IPS-20b (cell line): Measurements from ENCODE around the gene ATG2B.
"Not testable (repeated sequence)": the region's sequence is repeated elsewhere in the genome, so short reads cannot be mapped to it uniquely, and the experiment has no call there.

Source experiments
- H3K27ac ChIP-seq: one replicate; pipeline ENCODE4 v1.5.1; 2013; ENCODE audit warnings: low read length
- H3K27me3 ChIP-seq: 2 replicates; pipeline ENCODE4 v1.6.1; 2013; ENCODE audit warnings: mild to moderate bottlenecking, low read length, inconsistent platforms; ENCODE audit not compliant: insufficient read depth
- H3K36me3 ChIP-seq: 2 replicates; pipeline ENCODE4 v1.6.1; 2013; ENCODE audit warnings: low read depth, mild to moderate bottlenecking, inconsistent platforms, low read length, moderate library complexity; ENCODE audit not compliant: insufficient read depth
- H3K4me1 ChIP-seq: 2 replicates; pipeline ENCODE4 v1.6.1; 2013; ENCODE audit warnings: mild to moderate bottlenecking, control low read depth, inconsistent platforms, low read length, moderate library complexity; ENCODE audit not compliant: insufficient read depth
- H3K4me3 ChIP-seq: 2 replicates; pipeline ENCODE4 v1.5.1; 2013; ENCODE audit warnings: mild to moderate bottlenecking, low read length, inconsistent platforms
- H3K9ac ChIP-seq: 2 replicates; pipeline ENCODE4 v1.6.1; 2013; ENCODE audit warnings: low read depth, mild to moderate bottlenecking, inconsistent platforms, low read length, moderate library complexity
- H3K9me3 ChIP-seq: 2 replicates; pipeline ENCODE4 v1.6.1; 2013; ENCODE audit warnings: mild to moderate bottlenecking, low read depth, low read length, inconsistent platforms; ENCODE audit not compliant: insufficient read depth

The ATG2B gene

GRCh38 chr14:96249029-96249428 is 114.1 kb downstream of the ATG2B start:
- H3K27ac ChIP-seq, result no peak overlapping the region
- H3K27me3 ChIP-seq, result no peaks in the 10 kb centered on the region; the same call in 1 of the 2 replicates
- H3K9ac ChIP-seq, result no peak overlapping the region
- no peaks in the 10 kb centered on the region for H3K36me3 ChIP-seq
- peaks cover 6% of the 10 kb centered on the region for H3K4me1 ChIP-seq
- H3K4me3 ChIP-seq, result no peak overlapping the region
- peaks cover under 1% of the 10 kb centered on the region; the same call in 1 of the 2 replicates for H3K9me3 ChIP-seq

DNA sequence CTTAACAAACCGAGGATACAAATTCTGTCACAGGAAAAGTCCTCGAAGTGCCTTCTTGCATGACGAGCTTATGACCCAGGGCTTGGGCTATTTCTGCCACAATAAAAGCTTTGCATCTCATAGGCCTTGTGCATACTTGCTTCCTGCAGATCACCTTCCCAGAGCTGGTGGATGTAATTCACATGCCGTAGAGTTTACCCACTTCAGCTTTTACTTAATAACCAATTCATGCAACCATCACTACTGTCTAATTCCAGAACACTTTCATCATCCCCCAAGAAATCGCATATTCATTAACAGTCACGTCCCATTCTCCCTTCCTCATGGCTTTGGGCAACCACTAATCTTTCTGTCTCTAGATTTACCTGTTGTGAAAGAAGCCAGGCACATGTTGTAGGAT is 116.1 kb downstream of the ATG2B start:
- H3K27me3 ChIP-seq, result no peaks in the 10 kb centered on the region
- peaks cover 6% of the 10 kb centered on the region; the same call in 1 of the 2 replicates for H3K4me1 ChIP-seq
- no peak overlapping the region for H3K27ac ChIP-seq
- H3K9me3 ChIP-seq, result peaks cover 14% of the 10 kb centered on the region
- no peak overlapping the region for H3K4me3 ChIP-seq
- H3K9ac ChIP-seq, result no peak overlapping the region
- no peaks in the 10 kb centered on the region for H3K36me3 ChIP-seq

DNA sequence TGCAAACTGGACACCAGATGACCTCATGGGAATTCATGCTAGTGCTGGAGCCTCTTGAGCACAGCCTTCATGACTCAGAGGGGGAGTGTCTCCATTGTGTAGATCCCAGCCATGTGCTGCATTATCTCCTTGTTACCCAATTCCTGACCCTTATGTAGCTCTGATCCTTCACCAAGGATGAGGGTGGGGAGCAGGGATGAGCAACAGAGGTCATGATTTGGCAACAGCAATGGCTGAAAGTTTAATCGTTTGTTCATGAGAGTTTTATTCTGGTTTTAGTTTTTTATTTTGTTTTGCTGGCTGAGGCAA is 116.6 kb downstream of the ATG2B start:
- Histone ChIP-seq H3K27me3 (no peaks in the 10 kb centered on the region), H3K9me3 (peaks cover 14% of the 10 kb centered on the region), H3K36me3 (no peaks in the 10 kb centered on the region), H3K9ac (no peak overlapping the region), H3K4me1 (peaks cover 6% of the 10 kb centered on the region; the same call in 1 of the 2 replicates), H3K27ac (no peak overlapping the region), H3K4me3 (no peak overlapping the region)

- peaks cover 6% of the 10 kb centered on the region; the same call in 1 of the 2 replicates for H3K4me1 ChIP-seq
- H3K4me3 ChIP-seq, result no peak overlapping the region
- peaks cover 14% of the 10 kb centered on the region for H3K9me3 ChIP-seq
- H3K27ac ChIP-seq, result no peak overlapping the region
- H3K27me3 ChIP-seq, result no peaks in the 10 kb centered on the region
- H3K36me3 ChIP-seq, result no peaks in the 10 kb centered on the region
- no peak overlapping the region for H3K9ac ChIP-seq
Measured at GRCh38 chr14:96245710-96246538, 117.2 kb downstream of the ATG2B start.

GRCh38 chr14:96245074-96245473 is 118.1 kb downstream of the ATG2B start:
- not testable (repeated sequence) for H3K27me3 ChIP-seq, H3K36me3 ChIP-seq, H3K27ac ChIP-seq, H3K4me3 ChIP-seq, H3K9ac ChIP-seq, H3K4me1 ChIP-seq
- H3K9me3 ChIP-seq, result peaks cover 14% of the 10 kb centered on the region

- no peaks in the 10 kb centered on the region for H3K36me3 ChIP-seq
- no peak overlapping the region for H3K4me3 ChIP-seq
- peaks cover 14% of the 10 kb centered on the region for H3K9me3 ChIP-seq
- H3K27me3 ChIP-seq, result no peaks in the 10 kb centered on the region
- H3K27ac ChIP-seq, result no peak overlapping the region
- H3K4me1 ChIP-seq, result no peaks in the 10 kb centered on the region
- H3K9ac ChIP-seq, result no peak overlapping the region
Measured at GRCh38 chr14:96243785-96244184, 119.4 kb downstream of the ATG2B start.

DNA sequence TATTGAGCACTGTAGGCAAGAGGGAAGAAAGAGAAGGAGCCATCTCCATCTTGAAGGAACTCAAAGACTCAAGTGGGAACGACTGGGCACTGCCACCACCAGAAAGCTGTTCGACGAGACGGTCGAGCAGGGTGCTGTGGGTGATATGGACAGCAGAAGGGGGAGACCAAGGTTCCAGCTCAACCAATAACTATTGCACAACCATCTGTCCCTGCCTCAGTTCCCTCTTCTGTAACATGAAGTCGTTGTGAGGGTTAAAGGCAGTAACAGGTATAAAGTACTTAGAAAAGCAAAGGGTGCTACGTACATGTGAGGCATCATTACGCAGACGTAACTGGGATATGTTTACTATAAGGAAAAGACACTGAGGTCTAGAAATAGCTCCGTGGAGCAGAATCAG is 121.0 kb downstream of the ATG2B start:
- Histone ChIP-seq H3K9me3 (peaks cover 14% of the 10 kb centered on the region), H3K27ac (no peak overlapping the region), H3K36me3 (no peaks in the 10 kb centered on the region), H3K4me3 (no peak overlapping the region), H3K9ac (no peak overlapping the region), H3K27me3 (no peaks in the 10 kb centered on the region), H3K4me1 (no peaks in the 10 kb centered on the region)

DNA sequence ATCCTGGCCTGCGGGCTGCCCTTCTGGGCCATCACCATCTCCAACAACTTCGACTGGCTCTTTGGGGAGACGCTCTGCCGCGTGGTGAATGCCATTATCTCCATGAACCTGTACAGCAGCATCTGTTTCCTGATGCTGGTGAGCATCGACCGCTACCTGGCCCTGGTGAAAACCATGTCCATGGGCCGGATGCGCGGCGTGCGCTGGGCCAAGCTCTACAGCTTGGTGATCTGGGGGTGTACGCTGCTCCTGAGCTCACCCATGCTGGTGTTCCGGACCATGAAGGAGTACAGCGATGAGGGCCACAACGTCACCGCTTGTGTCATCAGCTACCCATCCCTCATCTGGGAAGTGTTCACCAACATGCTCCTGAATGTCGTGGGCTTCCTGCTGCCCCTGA is 122.5 kb downstream of the ATG2B start:
- H3K4me3 ChIP-seq, result no peak overlapping the region
- no peak overlapping the region for H3K9ac ChIP-seq
- no peaks in the 10 kb centered on the region for H3K27me3 ChIP-seq
- no peak overlapping the region for H3K27ac ChIP-seq
- H3K9me3 ChIP-seq, result peaks cover 14% of the 10 kb centered on the region
- no peaks in the 10 kb centered on the region; the same call in 1 of the 2 replicates for H3K4me1 ChIP-seq
- H3K36me3 ChIP-seq, result no peaks in the 10 kb centered on the region

DNA sequence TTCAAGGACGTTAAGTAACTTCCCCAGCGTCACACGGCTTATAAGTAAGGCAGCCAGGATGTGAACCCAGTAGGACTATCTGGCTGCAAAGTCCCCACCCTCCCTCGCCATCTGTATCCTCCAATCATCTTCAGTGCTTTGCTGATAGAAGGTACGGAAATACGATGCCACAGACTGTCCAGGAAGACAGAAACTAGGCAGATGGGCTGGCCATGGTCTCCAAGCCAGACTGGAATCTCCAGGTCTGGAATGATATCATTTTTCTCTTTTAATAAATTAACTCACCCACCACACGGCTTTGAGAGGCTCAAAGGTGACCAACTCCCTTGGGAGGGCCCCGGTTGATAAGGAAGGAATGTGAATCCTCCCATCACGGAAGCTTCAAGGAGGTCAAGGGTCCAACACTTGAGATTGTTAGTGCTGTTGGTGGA is 123.4 kb downstream of the ATG2B start:
- no peaks in the 10 kb centered on the region for H3K27me3 ChIP-seq
- no peak overlapping the region for H3K4me3 ChIP-seq
- H3K27ac ChIP-seq, result no peak overlapping the region
- no peak overlapping the region for H3K9ac ChIP-seq
- peaks cover 14% of the 10 kb centered on the region for H3K9me3 ChIP-seq
- H3K4me1 ChIP-seq, result no peaks in the 10 kb centered on the region; the same call in 1 of the 2 replicates
- no peaks in the 10 kb centered on the region for H3K36me3 ChIP-seq

GRCh38 chr14:96238676-96239265 is 124.4 kb downstream of the ATG2B start:
- Histone ChIP-seq H3K27me3 (no peaks in the 10 kb centered on the region), H3K9ac (no peak overlapping the region), H3K4me1 (no peaks in the 10 kb centered on the region; the same call in 1 of the 2 replicates), H3K36me3 (no peaks in the 10 kb centered on the region), H3K9me3 (peaks cover 12% of the 10 kb centered on the region), H3K4me3 (no peak overlapping the region), H3K27ac (no peak overlapping the region)

GRCh38 chr14:96237641-96238040 is 125.5 kb downstream of the ATG2B start:
- no peaks in the 10 kb centered on the region for H3K36me3 ChIP-seq
- no peaks in the 10 kb centered on the region; the same call in 1 of the 2 replicates for H3K4me1 ChIP-seq
- H3K9me3 ChIP-seq, result peaks cover 3% of the 10 kb centered on the region; the same call in 1 of the 2 replicates
- no peak overlapping the region for H3K4me3 ChIP-seq
- no peak overlapping the region for H3K9ac ChIP-seq
- no peak overlapping the region for H3K27ac ChIP-seq
- no peaks in the 10 kb centered on the region for H3K27me3 ChIP-seq

- Histone ChIP-seq H3K27ac (no peak overlapping the region), H3K36me3 (no peaks in the 10 kb centered on the region), H3K9ac (no peak overlapping the region), H3K4me1 (no peaks in the 10 kb centered on the region; the same call in 1 of the 2 replicates), H3K9me3 (no peaks in the 10 kb centered on the region), H3K27me3 (no peaks in the 10 kb centered on the region), H3K4me3 (no peak overlapping the region)
Measured at GRCh38 chr14:96235426-96235825, 127.7 kb downstream of the ATG2B start.
